ENCODE measurements around the gene PTCH1.

- no peak for TF ChIP-seq EZH2 (IDR thresholded peaks at IDR 0.05)
- 0 out of 2 replicates have a peak, but pooled peaks have one; percentile 60 for TF ChIP-seq POLR2AphosphoS5 (IDR thresholded peaks at IDR 0.05; ENCODE audit: borderline replicate concordance, low read depth, low read length)
- no peak for TF ChIP-seq FOXP2 (optimal IDR thresholded peaks at IDR 0.05; ENCODE audit: control extremely low read depth, extremely low read length, insufficient read depth)
Observed at GRCh38 chr9:95509851-95510708, 6.7 kb downstream of the PTCH1 start.
